ENCODE measurements around the gene BRINP3.
"Not testable (repeated sequence)": the region's sequence is repeated elsewhere in the genome, so short reads cannot be mapped to it uniquely, and the experiment has no call there.

BRINP3 gene

DNA sequence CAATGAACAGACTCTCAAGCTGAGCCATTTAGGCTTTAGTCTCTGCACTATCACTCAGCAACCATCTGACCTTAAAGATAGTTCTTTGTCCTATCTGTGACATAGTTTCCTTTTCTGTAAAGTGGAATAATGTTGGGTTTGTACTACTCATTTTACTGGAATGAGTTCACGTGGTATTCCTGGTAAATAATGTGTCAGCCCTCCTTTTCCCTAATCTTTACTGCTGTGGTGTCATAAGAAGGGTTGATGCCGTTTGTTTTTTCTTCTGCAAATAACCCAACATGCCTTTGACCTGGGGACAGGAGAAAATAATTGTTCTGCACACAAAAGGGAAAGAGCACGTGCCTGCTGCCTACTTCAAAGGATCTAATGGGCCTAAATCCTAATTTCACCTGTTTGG, 297.8 kb downstream of the BRINP3 start:
- no peak for DNase-seq (ENCODE audit: low read depth)

GRCh38 chr1:190178827-190179226, 298.8 kb downstream of the BRINP3 start:
- DNase-seq (ENCODE audit: low read depth) = no peak

DNA sequence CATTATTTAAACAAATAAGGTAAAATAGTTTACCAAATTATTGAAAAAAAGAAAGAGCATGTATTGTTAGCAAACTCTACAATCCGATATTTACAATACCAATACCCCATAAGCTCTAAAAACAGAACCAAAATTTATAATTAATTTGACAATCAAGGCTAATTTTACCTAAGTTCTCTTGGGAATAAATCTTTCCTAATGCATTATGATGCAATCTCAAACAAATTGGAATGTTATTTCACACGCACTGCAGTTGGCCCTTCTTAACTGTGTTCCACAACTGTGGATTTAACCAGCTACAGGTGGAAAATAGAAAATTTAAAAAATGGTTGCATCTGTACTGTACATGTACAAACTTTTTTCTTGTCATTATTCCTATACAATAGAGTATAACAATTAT, 300.1 kb downstream of the BRINP3 start:
- no peak for DNase-seq (ENCODE audit: low read depth)

GRCh38 chr1:190176776-190177175, 300.9 kb downstream of the BRINP3 start:
- no peak for DNase-seq (ENCODE audit: low read depth)

- no peak for DNase-seq (ENCODE audit: low read depth)
Measured at GRCh38 chr1:190175320-190175719, 302.3 kb downstream of the BRINP3 start.

- no peak for DNase-seq (ENCODE audit: low read depth)
Measured at GRCh38 chr1:190172651-190173430, 304.8 kb downstream of the BRINP3 start.

DNA sequence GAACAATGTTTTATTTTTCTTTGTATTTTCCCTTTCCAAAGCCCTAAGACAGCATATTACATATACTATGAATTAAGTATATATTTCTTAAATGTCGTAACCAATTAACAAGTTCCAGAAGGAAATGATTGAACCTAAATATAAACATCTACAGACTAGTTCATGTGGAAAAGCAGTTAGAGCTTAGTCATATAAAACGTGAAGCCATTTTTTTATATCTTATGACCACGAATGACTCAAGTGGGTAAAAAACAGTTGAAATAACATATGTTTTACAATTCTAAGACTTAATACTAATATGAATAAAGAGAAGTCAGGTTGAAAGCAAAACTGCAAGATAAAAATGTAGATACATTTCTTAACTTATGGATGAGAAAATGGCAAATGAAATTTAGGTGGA, 307.3 kb downstream of the BRINP3 start:
- no peak for DNase-seq (ENCODE audit: low read depth)

DNA sequence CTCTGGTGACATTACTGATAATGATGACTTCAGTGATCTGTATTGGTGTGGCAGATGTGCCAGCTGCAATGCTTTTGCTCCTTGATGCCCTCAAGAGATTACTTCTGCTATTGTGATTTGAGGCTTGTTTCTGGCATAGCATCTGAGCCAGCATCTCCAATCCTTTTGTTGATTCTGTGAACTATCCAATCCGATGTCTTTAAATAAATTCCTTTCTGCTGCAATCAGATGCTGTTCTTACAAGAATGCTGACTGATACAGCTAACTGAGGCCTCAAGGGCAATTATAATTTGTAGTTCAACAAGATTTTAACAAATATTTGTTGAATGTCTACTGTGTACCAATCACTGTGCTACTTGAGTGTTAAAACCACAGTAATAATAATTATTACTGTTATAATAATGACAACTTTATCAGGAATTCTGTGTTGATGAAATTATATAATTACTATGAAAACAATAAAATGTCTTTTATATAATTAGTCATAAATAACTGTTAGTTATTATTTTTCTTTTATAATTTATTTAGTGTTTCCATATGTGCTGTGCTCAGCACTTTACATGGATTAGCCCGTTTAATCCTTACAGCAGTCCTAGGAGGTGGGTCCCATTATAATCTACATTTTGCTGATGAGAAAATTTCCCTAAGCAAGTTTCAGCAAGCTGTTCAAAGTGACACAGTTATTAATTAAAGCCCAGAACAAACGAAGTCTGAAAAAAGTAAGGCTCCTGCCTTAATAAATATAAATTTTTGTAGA, 308.2 kb downstream of the BRINP3 start:
- no peak for DNase-seq (ENCODE audit: low read depth)

DNA sequence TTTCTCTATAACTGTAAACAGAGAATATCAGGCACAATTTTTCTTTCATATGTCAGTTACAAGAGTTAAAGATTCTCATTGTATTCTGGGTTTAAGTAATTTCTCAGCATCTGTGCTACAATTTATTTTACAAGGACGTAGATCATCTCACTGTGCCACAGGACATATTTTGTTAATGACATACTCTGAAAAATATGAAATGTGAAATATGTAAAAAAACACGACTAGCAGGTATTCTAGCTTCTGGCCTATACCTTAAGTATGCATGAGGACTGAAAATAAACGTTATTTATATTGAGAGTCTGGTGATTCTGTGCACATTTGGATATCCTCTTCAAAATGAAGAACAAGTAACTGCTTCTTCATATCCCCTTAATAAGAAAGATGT, 308.8 kb downstream of the BRINP3 start:
- no peak for DNase-seq (ENCODE audit: low read depth)

GRCh38 chr1:190168116-190168892, 309.4 kb downstream of the BRINP3 start:
- no peak for DNase-seq (ENCODE audit: low read depth)

GRCh38 chr1:190159146-190159545, 318.5 kb downstream of the BRINP3 start:
- DNase-seq (ENCODE audit: low read depth) = no peak

- no peak for DNase-seq (ENCODE audit: low read depth)
Measured at GRCh38 chr1:190154744-190155143, 322.9 kb downstream of the BRINP3 start.

GRCh38 chr1:190147616-190148015, 330.0 kb downstream of the BRINP3 start:
- no peak for DNase-seq (ENCODE audit: low read depth)

DNA sequence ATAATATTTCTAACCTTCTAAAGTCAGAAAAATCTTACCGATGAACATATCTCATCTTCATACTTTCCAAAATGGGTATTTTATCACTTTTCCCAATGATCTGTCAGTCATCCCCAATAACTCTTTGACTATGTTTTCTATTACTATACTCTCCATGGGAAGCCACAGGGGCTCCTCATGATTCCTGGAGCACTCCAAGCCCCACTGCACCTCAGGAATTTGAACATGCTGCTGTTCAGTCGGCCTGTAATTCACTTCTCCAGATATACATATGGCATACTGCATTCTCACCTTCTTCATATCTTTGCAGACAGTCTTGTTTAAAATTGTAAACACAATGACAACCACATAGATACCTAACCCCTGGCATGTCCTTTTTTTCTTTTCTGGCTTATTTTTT, 333.0 kb downstream of the BRINP3 start:
- no peak for DNase-seq (ENCODE audit: low read depth)

DNA sequence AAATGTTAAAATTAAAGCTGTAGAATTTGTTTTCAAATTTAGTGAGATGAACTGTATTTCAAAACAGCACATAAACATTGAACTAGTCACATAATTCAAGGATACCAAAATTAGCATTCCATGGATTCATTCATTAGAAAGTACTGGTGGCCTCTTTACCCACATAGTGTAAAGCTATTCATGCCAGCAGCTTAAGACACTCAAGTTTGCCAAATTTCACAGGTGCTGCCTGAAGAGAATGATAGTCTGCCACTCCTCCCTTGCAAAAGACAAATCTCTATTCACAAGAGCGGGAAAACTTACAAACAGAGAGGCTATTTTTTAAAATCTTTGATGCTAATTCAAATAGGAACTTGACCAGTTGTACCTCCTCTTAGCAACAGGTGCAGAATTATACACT, 337.0 kb downstream of the BRINP3 start:
- no peak for DNase-seq (ENCODE audit: low read depth)

DNA sequence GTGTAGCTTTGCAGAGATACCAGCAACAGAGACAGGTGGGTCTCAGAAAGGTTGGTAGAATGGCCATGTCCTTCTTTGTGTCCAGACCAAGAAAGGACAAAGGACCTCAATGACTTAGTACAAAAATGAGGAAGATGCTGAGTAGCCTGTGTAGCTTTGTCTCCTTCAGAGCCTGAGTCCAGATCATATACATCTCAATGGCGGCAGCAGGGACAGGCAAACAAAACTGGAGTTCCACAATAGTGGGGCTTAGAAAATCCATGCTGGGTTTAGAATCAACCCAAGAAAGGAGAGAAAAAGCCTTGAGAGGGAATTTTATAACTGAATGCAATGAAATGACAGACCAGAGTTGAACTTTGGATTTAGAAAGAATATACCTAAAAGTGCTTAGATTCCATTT, 339.0 kb downstream of the BRINP3 start:
- DNase-seq (ENCODE audit: low read depth) = no peak

- no peak for DNase-seq (ENCODE audit: low read depth)
Measured at GRCh38 chr1:190138266-190138665, 339.4 kb downstream of the BRINP3 start.

- DNase-seq (ENCODE audit: low read depth) = no peak
Measured at GRCh38 chr1:190129366-190129765, 348.3 kb downstream of the BRINP3 start.

GRCh38 chr1:190126728-190127127, 350.9 kb downstream of the BRINP3 start:
- no peak for DNase-seq (ENCODE audit: low read depth)

DNA sequence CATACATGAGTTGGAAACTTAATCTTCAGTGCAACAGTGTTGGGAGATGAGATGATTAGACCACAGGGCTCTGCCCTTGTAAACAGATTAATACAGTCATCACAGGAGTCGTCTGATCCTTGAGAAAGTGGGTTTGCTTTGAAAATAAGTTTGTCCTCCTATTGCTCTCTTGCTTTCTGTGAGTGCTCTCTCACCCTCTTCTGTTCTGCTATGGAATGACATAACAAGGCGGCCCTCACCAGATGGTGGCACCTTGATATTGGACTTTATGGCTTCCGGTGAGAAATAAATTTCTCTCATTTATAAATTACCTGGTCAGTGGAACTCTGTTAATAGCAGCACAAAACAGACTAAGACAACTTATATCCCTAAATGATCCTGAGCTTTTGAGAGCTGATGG, 353.6 kb downstream of the BRINP3 start:
- no peak for DNase-seq (ENCODE audit: low read depth)

DNA sequence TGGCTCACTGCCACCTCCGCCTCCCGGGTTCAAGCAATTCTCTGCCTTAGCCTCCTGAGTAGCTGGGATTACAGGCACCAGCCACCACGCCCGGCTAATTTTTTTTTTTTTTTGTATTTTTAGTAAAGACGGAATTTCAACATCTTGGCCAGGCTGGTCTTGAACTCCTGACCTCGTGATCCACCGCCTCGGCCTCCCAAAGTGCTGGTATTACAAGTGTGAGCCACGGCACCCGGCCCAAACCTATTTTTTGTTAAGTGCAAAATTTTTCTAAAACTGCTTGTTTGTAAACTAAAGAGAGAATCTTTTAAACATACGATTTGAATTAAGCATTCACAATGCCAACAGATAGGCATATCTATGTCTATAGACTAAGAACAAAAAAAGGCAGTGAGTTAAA, 357.1 kb downstream of the BRINP3 start:
- not testable (repeated sequence) for DNase-seq (ENCODE audit: low read depth)

- no peak for DNase-seq (ENCODE audit: low read depth)
Measured at GRCh38 chr1:190119683-190120082, 358.0 kb downstream of the BRINP3 start.

GRCh38 chr1:190116921-190117320, 360.7 kb downstream of the BRINP3 start:
- DNase-seq (ENCODE audit: low read depth) = no peak

All from stimulated activated CD8-positive, alpha-beta memory T cell treated with anti-CD3 and anti-CD28 coated beads, Interleukin-4, amount 100 ng/mL, for 24 hours (primary cell).